Fibroblast of pulmonary artery (primary cell): ENCODE data around the gene TENM3.

Experiments used
- DNase-seq: peaks from one replicate; pipeline ENCODE4 v3.0.0-alpha.2; 2010; ENCODE audit warnings: low read depth
- H3K4me3 ChIP-seq: replicated peaks from 2 replicates; pipeline ENCODE4 v1.5.1; 2011; ENCODE audit warnings: low read depth, mild to moderate bottlenecking, control low read depth, low read length, moderate library complexity
- CTCF ChIP-seq: IDR thresholded peaks from 2 replicates; pipeline ENCODE4 v1.5.1; 2011; ENCODE audit warnings: mild to moderate bottlenecking, control low read depth, low read length, inconsistent platforms; ENCODE audit errors: missing control alignments

The TENM3 gene

GRCh38 chr4:182339221-182339641 is 96.0 kb downstream of the TENM3 start:
- DNase-seq, result no peak
- TF ChIP-seq CTCF, result no peak
- H3K4me3 ChIP-seq, result no peak overlapping the region

DNA sequence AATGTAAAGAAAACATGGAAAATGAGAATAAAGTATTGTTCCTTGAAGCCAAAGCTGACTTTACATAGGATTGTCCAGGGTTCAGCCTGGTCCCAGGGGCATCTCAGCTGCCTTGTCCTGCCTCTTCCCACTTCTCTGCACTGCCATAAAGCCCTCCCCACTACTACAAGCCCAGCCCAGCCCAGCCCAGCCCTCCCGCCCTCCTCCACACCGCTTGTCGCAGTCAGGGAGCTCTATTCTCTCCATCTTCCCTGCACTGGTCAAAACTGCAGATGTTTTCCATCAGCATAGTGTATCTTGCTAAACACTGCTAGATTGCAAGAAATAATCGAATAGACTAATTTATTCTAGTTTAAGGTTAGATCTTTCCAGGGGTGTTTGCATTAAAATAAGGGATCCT is 100.3 kb downstream of the TENM3 start:
- TF ChIP-seq CTCF, result no peak
- no peak for DNase-seq

DNA sequence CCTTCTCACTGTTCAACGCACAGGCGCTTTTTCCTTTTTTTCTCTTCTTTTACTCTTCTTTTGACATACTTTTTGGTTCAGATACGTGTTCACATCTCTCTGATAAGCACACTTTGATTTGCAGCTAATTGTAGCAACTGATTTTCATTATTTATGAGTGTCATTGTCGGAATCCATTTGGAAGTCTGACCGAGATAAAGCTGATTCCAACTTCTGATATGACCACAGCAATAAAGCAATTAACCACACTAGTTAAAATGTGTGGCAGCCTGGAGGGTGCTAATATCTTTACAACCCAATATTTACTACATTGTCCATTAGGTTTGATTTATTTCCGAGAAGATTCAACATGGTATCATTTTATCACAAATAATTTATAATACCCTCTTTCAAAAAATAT is 101.8 kb downstream of the TENM3 start:
- DNase-seq, result no peak
- no peak for TF ChIP-seq CTCF
- no peak overlapping the region for H3K4me3 ChIP-seq

More for the DNA sequence above, 100.3 kb downstream of the TENM3 start:
- no peak overlapping the region for H3K4me3 ChIP-seq

GRCh38 chr4:182346250-182346649 is 103.0 kb downstream of the TENM3 start:
- H3K4me3 ChIP-seq, result no peak overlapping the region
- no peak for DNase-seq
- no peak for TF ChIP-seq CTCF

DNA sequence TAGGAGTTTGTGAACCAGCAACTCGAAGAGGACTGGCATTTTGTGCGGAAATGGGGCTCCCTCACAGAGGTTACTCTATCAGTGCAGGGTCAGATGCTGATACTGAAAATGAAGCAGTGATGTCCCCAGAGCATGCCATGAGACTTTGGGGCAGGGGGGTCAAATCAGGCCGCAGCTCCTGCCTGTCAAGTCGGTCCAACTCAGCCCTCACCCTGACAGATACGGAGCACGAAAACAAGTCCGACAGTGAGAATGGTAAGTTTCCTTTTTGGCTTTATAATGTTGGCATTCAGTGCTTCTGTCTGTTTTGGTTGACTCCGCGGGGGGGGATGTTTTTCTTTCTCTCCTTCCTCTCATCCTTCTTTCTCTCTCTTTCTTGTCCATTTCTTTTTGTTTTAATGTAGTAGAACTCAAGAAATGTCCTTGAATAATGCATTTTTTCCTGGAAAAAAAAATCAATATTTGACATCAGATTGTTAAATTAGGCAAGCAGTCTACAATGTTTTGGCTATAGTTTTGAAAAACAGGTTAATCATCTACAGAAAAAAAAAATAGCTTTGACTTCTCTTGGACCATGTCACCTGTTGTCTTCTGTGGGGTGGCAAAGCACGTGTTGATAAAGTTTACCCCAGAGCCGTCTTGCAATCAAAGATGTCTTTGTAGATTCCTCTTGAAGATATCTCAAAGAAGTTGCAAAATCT is 103.6 kb downstream of the TENM3 start:
- no peak for TF ChIP-seq CTCF
- H3K4me3 ChIP-seq, result no peak overlapping the region
- no peak for DNase-seq

- no peak for TF ChIP-seq CTCF
- H3K4me3 ChIP-seq, result no peak overlapping the region
- DNase-seq, result no peak
Measured at GRCh38 chr4:182348779-182349326, 105.7 kb downstream of the TENM3 start.

DNA sequence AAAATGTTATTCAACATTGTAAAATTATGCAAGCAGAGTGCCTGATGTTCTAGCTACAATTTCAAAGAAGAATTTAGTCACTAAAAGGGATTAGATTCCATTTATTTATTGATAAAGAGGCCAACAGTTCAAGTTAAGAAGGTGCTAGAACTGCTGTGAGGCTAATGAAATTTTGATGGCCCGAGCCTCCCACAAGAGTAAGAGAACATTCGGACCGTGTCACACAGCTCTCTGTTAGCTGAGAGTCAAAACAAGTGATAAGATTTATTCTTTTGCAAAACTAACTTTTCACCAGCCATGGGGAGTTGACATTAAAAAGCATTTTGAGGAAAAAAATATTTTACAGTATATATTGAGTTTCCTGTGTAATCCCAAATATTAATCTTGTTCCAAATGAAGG is 106.8 kb downstream of the TENM3 start:
- no peak for TF ChIP-seq CTCF
- no peak for DNase-seq
- H3K4me3 ChIP-seq, result no peak overlapping the region
